Measurements from ENCODE around the gene ABHD17C. TPM values are rescaled to one million over a fixed set of nuclear protein-coding genes. Genes with fewer than 3 reads are reported as not detected.

ABHD17C gene
- total and polyA plus RNA-seq, 2 experiments from 2014 or later = 11.3 to 23.8 TPM

DNA sequence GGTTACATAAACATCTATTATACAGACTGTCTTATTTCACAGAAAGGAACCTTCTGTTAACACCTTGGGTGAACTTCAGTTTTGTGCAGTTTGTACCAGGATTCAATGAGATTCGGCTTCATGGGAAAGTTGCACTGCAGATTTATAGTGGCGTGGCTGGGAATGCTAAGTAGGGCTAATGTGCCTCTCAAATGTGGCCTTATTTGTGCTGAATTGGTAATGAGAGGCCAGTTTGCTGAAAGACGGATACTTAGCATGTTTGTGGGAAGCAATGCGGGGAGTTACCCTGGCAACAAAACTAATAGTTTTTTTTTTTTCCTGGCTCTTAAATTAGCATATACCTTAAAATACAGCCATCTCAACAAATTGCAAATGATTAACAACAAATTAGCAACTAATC is 55.5 kb downstream of the ABHD17C start:
- H2AFZ ChIP-seq = no peak overlapping the region
- Mint-ChIP-seq H3K27me3 (ENCODE audit: insufficient read depth, low read depth, poor library complexity) (no peaks in the 10 kb centered on the region), H3K36me3 (ENCODE audit: low read depth) (peaks cover 10% of the 10 kb centered on the region), H3K27ac (no peak overlapping the region), H3K4me3 (no peak overlapping the region), H3K9me3 (peaks cover 2% of the 10 kb centered on the region; the same call in 1 of the 3 replicates), H3K4me1 (peaks cover 28% of the 10 kb centered on the region)
- DNase-seq (ENCODE audit: low spot score) (no peak), ATAC-seq (no peak)
- H3F3A ChIP-seq (replicated peaks; ENCODE audit: low read depth) = no peaks in the 10 kb centered on the region
- TF ChIP-seq ZNF114 (CRISPR knock-in tag; IDR thresholded peaks at IDR 0.05) (no peak), EZH2 (IDR thresholded peaks at IDR 0.05; ENCODE audit: low read depth, unreplicated experiment) (no peak), STAT1 (IDR thresholded peaks at IDR 0.05; ENCODE audit: unreplicated experiment) (no peak), NANOG (IDR thresholded peaks at IDR 0.05; ENCODE audit: borderline replicate concordance) (no peak), JUNB (IDR thresholded peaks at IDR 0.05; ENCODE audit: unreplicated experiment) (no peak)
- TF ChIP-seq, protein P1, sequence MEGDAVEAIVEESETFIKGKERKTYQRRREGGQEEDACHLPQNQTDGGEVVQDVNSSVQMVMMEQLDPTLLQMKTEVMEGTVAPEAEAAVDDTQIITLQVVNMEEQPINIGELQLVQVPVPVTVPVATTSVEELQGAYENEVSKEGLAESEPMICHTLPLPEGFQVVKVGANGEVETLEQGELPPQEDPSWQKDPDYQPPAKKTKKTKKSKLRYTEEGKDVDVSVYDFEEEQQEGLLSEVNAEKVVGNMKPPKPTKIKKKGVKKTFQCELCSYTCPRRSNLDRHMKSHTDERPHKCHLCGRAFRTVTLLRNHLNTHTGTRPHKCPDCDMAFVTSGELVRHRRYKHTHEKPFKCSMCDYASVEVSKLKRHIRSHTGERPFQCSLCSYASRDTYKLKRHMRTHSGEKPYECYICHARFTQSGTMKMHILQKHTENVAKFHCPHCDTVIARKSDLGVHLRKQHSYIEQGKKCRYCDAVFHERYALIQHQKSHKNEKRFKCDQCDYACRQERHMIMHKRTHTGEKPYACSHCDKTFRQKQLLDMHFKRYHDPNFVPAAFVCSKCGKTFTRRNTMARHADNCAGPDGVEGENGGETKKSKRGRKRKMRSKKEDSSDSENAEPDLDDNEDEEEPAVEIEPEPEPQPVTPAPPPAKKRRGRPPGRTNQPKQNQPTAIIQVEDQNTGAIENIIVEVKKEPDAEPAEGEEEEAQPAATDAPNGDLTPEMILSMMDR (conservative IDR thresholded peaks at IDR 0.05; ENCODE audit: low read depth in 2 of 2) = no peak
- H4K20me1 ChIP-seq (replicated peaks; ENCODE audit: insufficient read depth) = no peaks in the 10 kb centered on the region
- H3K4me2 ChIP-seq = no peak overlapping the region
- H3K79me2 ChIP-seq (replicated peaks; ENCODE audit: insufficient read depth) = peaks cover 16% of the 10 kb centered on the region; the same call in 1 of the 2 replicates
- no peaks in the 10 kb centered on the region for H3K9me2 ChIP-seq (ENCODE audit: insufficient read depth)
- H3K27me3 ChIP-seq (ENCODE audit: insufficient read depth) = no peaks in the 10 kb centered on the region
- peaks cover 14% of the 10 kb centered on the region for H3K4me1 ChIP-seq (ENCODE audit: insufficient read depth)
- H3K27ac ChIP-seq (ENCODE audit: low read depth) = no peak overlapping the region
- H3K4me3 ChIP-seq = no peak overlapping the region
- no peaks in the 10 kb centered on the region for H3K36me3 ChIP-seq (ENCODE audit: insufficient read depth)

DNA sequence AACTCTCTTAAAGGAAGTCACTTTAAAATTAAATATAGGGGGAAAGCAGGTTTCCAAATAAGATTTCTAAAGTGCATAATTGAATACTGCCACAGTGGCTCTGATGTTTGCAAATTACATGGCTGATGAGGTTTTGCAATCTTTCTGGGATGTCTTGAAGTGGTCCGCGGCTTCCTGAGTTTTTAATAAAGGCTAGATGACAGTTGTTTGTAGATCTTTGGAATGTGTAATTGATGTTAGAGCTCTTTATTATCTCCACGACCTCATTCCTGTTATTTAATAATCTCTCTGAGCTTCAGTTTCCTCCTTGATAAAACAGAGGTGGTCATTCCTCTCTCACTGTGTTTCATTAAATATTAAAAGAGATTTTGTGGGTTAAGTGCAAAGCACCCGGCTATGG is 57.1 kb downstream of the ABHD17C start:
- Mint-ChIP-seq H3K27ac (no peak overlapping the region), H3K4me3 (no peak overlapping the region), H3K36me3 (ENCODE audit: low read depth) (peaks cover 9% of the 10 kb centered on the region; the same call in 2 of the 3 replicates), H3K4me1 (peaks cover 33% of the 10 kb centered on the region), H3K27me3 (ENCODE audit: insufficient read depth, low read depth, poor library complexity) (no peaks in the 10 kb centered on the region), H3K9me3 (no peaks in the 10 kb centered on the region)
- peaks cover 8% of the 10 kb centered on the region; the same call in 1 of the 2 replicates for H3K79me2 ChIP-seq (replicated peaks; ENCODE audit: insufficient read depth)
- DNase-seq (ENCODE audit: low spot score) = no peak
- H4K20me1 ChIP-seq (replicated peaks; ENCODE audit: insufficient read depth) = no peaks in the 10 kb centered on the region
- peaks cover 19% of the 10 kb centered on the region for H3K4me1 ChIP-seq (ENCODE audit: insufficient read depth)
- H3K4me3 ChIP-seq = no peak overlapping the region
- no peak overlapping the region for H3K27ac ChIP-seq (ENCODE audit: low read depth)
- H3K4me2 ChIP-seq = no peak overlapping the region
- no peaks in the 10 kb centered on the region for H3F3A ChIP-seq (replicated peaks; ENCODE audit: low read depth)
- no peaks in the 10 kb centered on the region for H3K9me2 ChIP-seq (ENCODE audit: insufficient read depth)
- no peaks in the 10 kb centered on the region for H3K36me3 ChIP-seq (ENCODE audit: insufficient read depth)
- no peaks in the 10 kb centered on the region for H3K27me3 ChIP-seq (ENCODE audit: insufficient read depth)
- ATAC-seq = no peak
- H2AFZ ChIP-seq = no peak overlapping the region
- TF ChIP-seq POLR2AphosphoS5 (IDR thresholded peaks at IDR 0.05; ENCODE audit: low read depth) (no peak), NANOG (IDR thresholded peaks at IDR 0.05; ENCODE audit: borderline replicate concordance) (no peak), STAT1 (IDR thresholded peaks at IDR 0.05; ENCODE audit: unreplicated experiment) (no peak), EZH2phosphoT487 (IDR thresholded peaks at IDR 0.05; ENCODE audit: unreplicated experiment) (no peak), ZNF331 (CRISPR knock-in tag; IDR thresholded peaks at IDR 0.05; ENCODE audit: low read depth) (no peak), ZNF114 (CRISPR knock-in tag; IDR thresholded peaks at IDR 0.05) (no peak), CREB1 (CRISPR knock-in tag; IDR thresholded peaks at IDR 0.05; ENCODE audit: low read depth) (no peak), EZH2 (IDR thresholded peaks at IDR 0.05; ENCODE audit: low read depth, unreplicated experiment) (no peak), JUNB (IDR thresholded peaks at IDR 0.05; ENCODE audit: unreplicated experiment) (no peak)
- TF ChIP-seq, protein P2, sequence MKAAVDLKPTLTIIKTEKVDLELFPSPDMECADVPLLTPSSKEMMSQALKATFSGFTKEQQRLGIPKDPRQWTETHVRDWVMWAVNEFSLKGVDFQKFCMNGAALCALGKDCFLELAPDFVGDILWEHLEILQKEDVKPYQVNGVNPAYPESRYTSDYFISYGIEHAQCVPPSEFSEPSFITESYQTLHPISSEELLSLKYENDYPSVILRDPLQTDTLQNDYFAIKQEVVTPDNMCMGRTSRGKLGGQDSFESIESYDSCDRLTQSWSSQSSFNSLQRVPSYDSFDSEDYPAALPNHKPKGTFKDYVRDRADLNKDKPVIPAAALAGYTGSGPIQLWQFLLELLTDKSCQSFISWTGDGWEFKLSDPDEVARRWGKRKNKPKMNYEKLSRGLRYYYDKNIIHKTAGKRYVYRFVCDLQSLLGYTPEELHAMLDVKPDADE (IDR thresholded peaks at IDR 0.05) = no peak
- TF ChIP-seq, protein P3, sequence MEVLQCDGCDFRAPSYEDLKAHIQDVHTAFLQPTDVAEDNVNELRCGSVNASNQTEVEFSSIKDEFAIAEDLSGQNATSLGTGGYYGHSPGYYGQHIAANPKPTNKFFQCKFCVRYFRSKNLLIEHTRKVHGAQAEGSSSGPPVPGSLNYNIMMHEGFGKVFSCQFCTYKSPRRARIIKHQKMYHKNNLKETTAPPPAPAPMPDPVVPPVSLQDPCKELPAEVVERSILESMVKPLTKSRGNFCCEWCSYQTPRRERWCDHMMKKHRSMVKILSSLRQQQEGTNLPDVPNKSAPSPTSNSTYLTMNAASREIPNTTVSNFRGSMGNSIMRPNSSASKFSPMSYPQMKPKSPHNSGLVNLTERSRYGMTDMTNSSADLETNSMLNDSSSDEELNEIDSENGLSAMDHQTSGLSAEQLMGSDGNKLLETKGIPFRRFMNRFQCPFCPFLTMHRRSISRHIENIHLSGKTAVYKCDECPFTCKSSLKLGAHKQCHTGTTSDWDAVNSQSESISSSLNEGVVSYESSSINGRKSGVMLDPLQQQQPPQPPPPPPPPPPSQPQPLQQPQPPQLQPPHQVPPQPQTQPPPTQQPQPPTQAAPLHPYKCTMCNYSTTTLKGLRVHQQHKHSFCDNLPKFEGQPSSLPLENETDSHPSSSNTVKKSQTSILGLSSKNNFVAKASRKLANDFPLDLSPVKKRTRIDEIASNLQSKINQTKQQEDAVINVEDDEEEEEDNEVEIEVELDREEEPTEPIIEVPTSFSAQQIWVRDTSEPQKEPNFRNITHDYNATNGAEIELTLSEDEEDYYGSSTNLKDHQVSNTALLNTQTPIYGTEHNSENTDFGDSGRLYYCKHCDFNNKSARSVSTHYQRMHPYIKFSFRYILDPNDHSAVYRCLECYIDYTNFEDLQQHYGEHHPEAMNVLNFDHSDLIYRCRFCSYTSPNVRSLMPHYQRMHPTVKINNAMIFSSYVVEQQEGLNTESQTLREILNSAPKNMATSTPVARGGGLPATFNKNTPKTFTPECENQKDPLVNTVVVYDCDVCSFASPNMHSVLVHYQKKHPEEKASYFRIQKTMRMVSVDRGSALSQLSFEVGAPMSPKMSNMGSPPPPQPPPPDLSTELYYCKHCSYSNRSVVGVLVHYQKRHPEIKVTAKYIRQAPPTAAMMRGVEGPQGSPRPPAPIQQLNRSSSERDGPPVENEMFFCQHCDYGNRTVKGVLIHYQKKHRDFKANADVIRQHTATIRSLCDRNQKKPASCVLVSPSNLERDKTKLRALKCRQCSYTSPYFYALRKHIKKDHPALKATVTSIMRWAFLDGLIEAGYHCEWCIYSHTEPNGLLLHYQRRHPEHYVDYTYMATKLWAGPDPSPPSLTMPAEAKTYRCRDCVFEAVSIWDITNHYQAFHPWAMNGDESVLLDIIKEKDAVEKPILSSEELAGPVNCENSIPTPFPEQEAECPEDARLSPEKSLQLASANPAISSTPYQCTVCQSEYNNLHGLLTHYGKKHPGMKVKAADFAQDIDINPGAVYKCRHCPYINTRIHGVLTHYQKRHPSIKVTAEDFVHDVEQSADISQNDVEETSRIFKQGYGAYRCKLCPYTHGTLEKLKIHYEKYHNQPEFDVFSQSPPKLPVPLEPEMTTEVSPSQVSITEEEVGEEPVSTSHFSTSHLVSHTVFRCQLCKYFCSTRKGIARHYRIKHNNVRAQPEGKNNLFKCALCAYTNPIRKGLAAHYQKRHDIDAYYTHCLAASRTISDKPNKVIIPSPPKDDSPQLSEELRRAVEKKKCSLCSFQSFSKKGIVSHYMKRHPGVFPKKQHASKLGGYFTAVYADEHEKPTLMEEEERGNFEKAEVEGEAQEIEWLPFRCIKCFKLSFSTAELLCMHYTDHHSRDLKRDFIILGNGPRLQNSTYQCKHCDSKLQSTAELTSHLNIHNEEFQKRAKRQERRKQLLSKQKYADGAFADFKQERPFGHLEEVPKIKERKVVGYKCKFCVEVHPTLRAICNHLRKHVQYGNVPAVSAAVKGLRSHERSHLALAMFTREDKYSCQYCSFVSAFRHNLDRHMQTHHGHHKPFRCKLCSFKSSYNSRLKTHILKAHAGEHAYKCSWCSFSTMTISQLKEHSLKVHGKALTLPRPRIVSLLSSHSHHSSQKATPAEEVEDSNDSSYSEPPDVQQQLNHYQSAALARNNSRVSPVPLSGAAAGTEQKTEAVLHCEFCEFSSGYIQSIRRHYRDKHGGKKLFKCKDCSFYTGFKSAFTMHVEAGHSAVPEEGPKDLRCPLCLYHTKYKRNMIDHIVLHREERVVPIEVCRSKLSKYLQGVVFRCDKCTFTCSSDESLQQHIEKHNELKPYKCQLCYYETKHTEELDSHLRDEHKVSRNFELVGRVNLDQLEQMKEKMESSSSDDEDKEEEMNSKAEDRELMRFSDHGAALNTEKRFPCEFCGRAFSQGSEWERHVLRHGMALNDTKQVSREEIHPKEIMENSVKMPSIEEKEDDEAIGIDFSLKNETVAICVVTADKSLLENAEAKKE (CRISPR knock-in tag; IDR thresholded peaks at IDR 0.05) = no peak
